Adrenal gland (tissue), 5 donors: ENCODE measurements around the gene CAPN15.

ENCODE experiments used
- CTCF ChIP-seq, 6 experiments: fragments of 450-650 bp in 4 of 6; fragments of 200-600 bp in 2 of 6; sonication (generic) in 1 of 6; IDR thresholded peaks; 1 replicate in 5 of 6; 2 replicates in 1 of 6; pipeline versions ENCODE4 v1.5.1 to v1.8.0; 2016 to 2021; ENCODE audit warnings: antibody characterized with exemption in 6 of 6, mild to moderate bottlenecking in 2 of 6, moderate library complexity in 1 of 6
- POLR2A ChIP-seq, 2 donors: fragments of 450-650 bp; IDR thresholded peaks; one replicate each; pipeline ENCODE4 v1.6.1; 2017; ENCODE audit warnings: antibody characterized with exemption in 2 of 2, mild to moderate bottlenecking in 2 of 2, moderate library complexity in 1 of 2
- donor health status: DM: no; HTN: no; CAD: no.

GRCh38 chr16:585351-585750, 57.8 kb downstream of the CAPN15 start:
- TF ChIP-seq CTCF (IDR thresholded peaks at IDR 0.05) = peak in 2 of 6 experiments; percentile 21 to 36
- peak in 1 of 2 donors; percentile 23 for TF ChIP-seq POLR2A (IDR thresholded peaks at IDR 0.05)
